GM12891 (cell line): ENCODE results near the gene ACTN2.

Experiments used
- PAX5 ChIP-seq: IDR thresholded peaks from 2 replicates; pipeline ENCODE4 v1.6.1; 2011; ENCODE audit warnings: low read length, moderate library complexity, mild to moderate bottlenecking; ENCODE audit not compliant: insufficient read depth, severe bottlenecking
- POLR2A ChIP-seq: IDR thresholded peaks from 2 replicates; pipeline ENCODE4 v1.6.1; 2011; ENCODE audit warnings: low read depth, low read length, control low read depth
- POLR2AphosphoS5 ChIP-seq: IDR thresholded peaks from 2 replicates; pipeline ENCODE4 v1.6.1; 2011; ENCODE audit warnings: low read depth, low read length, control low read depth
- POU2F2 ChIP-seq: IDR thresholded peaks from 2 replicates; pipeline ENCODE4 v1.6.1; 2011; ENCODE audit warnings: low read depth, mild to moderate bottlenecking, control low read depth, low read length, moderate library complexity
- SPI1 ChIP-seq: IDR thresholded peaks from 2 replicates; pipeline ENCODE4 v1.6.1; 2011; ENCODE audit warnings: low read depth, low read length, control low read depth
- TAF1 ChIP-seq: IDR thresholded peaks from 2 replicates; pipeline ENCODE4 v1.6.1; 2011; ENCODE audit warnings: low read depth, low read length, control low read depth

DNA sequence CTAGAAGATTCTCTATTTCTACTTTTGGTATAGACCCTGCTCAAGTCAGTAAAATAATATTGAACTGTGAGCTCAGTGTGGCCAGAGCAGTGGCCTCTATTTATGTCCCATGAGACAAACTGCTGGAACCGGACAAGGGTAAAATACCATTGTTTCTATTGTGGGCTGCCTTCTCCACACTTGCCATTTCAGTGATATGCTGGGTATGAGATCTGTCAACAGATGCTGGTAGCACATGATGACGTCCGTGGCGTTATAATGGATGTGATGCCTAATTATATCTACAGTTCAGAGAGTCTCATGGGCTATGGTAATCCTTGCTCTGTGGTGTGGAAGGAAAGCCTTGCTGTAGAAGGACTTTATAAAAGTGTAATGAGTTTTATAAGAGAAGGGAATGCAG lies 2.4 kb downstream of the ACTN2 start:
- no peak for TF ChIP-seq TAF1
- TF ChIP-seq PAX5, result no peak
- TF ChIP-seq POLR2A, result no peak
- TF ChIP-seq POLR2AphosphoS5, result no peak
- no peak for TF ChIP-seq POU2F2
- no peak for TF ChIP-seq SPI1
